CD4-positive, alpha-beta T cell treated with Interleukin-17A for 4 hours (primary cell): ENCODE data around the gene ZNF486.
"Not testable (repeated sequence)": the region's sequence is repeated elsewhere in the genome, so short reads cannot be mapped to it uniquely, and the experiment has no call there.

Experiments
- DNase-seq: peaks from one replicate; pipeline ENCODE4 v3.0.0-alpha.2; 2020; ENCODE audit warnings: mixed read lengths

The ZNF486 gene

DNA sequence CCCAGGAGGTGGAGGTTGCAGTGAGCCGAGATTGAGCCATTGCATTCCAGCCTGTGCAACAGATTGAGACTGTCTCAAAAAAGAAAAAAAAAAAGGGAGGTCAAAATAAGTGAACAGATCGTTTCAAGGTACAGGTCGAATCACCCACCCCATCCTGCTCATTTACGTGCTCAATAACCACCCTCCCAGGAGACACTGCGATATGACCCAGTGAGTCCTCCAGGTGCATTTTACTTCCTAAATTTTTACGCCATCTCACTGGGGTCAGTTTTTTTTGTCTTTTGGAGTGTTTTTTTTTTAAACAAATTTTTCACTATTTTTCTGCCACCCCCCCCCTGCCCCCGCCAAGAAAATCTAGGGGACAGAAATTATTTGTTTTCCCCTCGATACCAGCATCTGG, 68.1 kb downstream of the ZNF486 start:
- no peak for DNase-seq

DNA sequence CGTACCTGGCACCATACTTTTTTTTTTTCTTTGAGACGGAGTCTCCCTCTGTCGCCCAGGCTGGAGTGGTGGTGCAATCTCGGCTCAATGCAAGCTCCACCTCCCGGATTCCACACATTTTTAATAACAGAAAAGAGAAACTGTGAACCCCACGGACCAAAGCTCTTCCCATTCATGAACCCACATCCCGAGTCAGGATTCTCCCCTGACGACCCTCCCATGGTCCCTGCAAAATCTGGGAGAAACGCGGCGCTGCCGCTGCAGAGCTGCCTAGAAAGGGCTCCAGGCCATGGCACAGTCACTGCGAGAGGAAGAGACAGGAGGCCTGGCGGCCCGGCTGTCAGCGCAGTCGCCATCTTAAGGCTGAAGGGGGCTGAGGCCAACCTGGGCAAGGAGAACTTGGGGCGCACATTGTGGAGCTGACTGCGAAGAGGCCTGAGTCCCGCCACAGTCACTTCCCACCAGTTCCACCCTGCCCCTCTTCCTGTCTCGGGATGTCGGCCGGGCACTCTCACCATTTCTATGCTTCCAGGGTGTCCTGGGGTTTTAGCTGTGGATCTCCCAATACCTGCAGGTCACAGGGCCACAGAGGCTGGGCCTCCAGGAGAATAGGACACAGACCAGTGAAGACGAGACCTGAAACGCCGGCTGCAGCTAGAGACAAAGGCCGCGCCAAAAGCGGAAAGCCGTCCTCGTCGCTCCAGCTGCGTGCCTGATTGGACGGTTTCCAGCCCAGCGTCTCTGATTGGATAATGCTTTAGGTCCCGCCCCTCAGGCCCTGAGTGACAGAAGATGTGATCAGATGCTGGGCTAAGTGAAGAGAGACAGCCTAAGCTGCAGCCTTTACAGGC, 71.0 kb downstream of the ZNF486 start:
- peak; percentile 86 for DNase-seq

DNA sequence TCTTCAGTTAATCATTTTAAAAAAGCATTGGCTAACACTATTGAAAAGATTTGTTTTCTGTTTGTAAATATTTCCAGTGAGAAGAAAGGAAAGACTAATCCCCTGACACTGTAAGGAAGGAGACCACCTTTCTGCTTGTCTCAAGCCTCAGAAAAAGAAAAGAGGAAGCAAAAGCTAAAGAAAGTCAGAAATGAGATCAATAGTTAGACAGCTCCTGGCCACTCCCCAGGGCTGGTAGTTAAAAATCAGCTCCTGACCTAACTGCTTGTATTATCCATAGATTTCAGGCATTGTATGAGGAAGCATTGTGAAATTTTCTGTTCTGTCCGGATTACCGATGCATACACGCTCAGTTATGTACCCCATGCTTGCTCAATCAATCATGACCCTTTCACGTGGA, 76.6 kb downstream of the ZNF486 start:
- DNase-seq, result no peak

DNA sequence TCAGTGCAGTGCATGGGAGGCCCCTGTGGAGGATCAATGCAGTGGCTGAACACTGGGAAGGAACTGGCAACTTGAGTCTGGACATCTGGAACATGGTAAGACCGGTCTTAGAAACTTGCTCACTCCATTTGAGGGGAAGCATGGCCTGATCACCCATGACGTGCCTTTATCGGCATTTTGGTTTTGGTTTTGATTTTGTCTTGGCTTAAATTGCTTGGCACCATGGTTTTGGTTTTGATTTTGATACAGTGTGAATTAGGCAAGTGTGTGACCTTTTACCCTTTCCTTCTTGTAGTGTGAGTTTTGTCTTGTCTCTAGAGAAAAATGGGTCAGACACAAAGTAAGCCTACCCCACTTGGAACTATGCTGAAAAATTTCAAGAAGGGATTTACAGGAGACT, 77.3 kb downstream of the ZNF486 start:
- no peak for DNase-seq

DNA sequence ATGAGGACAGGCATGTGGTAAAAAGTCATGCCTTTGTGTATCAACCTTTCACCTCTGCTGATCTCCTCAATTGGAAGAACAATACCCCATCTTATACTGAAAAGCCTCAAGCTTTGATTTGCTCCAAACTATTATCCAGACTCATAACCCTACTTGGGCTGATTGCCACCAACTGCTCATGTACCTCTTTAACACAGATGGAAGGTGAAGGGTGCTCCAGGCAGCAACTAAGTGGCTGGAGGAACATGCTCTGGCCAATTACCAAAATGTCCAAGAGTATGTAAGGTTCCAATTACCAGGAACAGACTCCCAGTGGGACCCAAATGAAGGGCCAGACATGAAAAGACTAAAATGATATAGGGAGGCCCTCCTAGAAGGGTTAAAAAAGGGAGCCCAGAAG, 78.3 kb downstream of the ZNF486 start:
- no peak for DNase-seq

DNA sequence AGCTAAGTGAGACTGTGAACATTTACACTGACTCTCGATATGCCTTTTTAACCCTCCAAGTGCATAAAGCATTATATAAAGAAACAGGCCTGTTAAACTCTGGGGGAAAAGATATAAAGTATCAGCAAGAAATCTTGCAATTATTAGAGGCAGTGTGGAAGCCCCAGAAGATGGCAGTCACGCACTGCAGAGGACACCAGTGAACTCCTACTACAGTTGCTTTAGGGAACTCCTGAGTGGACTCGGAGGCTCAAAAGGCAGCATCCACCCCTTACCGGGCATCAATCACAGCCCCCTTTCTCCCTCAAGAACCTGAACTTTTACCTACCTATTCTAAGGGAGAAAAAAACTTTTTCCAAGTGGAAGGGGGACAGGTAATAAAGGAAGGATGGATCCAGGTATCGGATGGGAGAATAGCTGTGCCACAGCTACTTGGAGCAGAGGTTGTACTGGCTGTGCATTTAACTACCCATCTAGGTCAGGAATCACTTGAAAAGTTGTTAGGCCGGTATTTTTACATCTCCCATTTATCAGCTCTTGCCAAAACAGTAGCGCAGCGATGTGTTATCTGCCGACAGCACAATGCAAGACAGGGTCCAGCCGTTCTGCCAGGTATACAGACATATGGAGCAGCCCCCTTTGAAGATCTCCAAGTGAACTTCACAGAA, 80.1 kb downstream of the ZNF486 start:
- DNase-seq, result peak; percentile 48

DNA sequence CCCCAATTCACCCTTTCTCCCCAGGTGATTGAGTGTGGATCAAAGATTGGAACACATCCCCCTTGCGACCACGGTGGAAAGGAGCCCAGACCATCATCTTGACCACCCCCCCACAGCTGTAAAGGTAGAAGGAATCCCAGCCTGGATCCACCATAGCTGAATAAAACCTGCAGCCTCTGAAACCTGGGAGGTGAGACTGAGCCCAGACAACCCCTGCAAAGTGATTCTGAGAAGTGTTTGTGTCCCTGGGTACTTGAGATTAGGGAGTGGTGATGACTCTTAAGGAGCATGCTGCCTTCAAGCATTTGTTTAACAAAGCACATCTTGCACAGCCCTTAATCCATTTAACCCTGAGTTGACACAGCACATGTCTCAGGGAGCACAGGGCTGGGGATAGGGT, 81.2 kb downstream of the ZNF486 start:
- DNase-seq, result not testable (repeated sequence)
